GM12878 (cell line): ENCODE results near the gene CEP131. TPM values are rescaled to one million over a fixed set of nuclear protein-coding genes. Genes with fewer than 3 reads are reported as not detected.

Experiments
- BMI1 ChIP-seq: fragments of 450-650 bp; IDR thresholded peaks from 2 replicates; pipeline ENCODE4 v1.6.1; 2016; ENCODE audit warnings: mild to moderate bottlenecking, moderate library complexity, borderline replicate concordance
- MEF2A ChIP-seq: IDR thresholded peaks from 2 replicates; pipeline ENCODE4 v1.6.1; 2011; ENCODE audit warnings: low read depth, mild to moderate bottlenecking, low read length, moderate library complexity; ENCODE audit not compliant: insufficient read depth
- MXI1 ChIP-seq: fragments of 150-350 bp; IDR thresholded peaks from 2 replicates; pipeline ENCODE4 v1.6.1; 2011; ENCODE audit warnings: low read depth, mild to moderate bottlenecking, inconsistent platforms, low read length, improper control_type of control experiment
- NR2C1 ChIP-seq: fragments of 450-650 bp; IDR thresholded peaks from 2 replicates; pipeline ENCODE4 v1.6.1; 2017; ENCODE audit warnings: antibody characterized with exemption, mild to moderate bottlenecking, moderate library complexity
- RUNX3 ChIP-seq: IDR thresholded peaks from 2 replicates; pipeline ENCODE4 v1.6.1; 2012; ENCODE audit warnings: low read length, inconsistent platforms
- TAF1 ChIP-seq: IDR thresholded peaks from 2 replicates; pipeline ENCODE4 v1.6.1; 2011; ENCODE audit warnings: mild to moderate bottlenecking, low read depth, low read length, borderline replicate concordance
- ZNF24 ChIP-seq: fragments of 450-650 bp; IDR thresholded peaks from 2 replicates; pipeline ENCODE4 v1.6.1; 2017; ENCODE audit warnings: antibody characterized with exemption, mild to moderate bottlenecking
- polyA plus RNA-seq, 11 experiments: library from polyadenylated mRNA; depleted of rRNA in 4 of 11; unstranded in 6 of 11; stranded (reverse) in 5 of 11; fragments of >200 nt; fragmentation: Nextera tagmentation in 4 of 11; fragmentation: Illumina TruSeq in 1 of 11; extraction: Ambion mirVana in 4 of 11; extraction: Trizol in 1 of 11; gene quantifications; 1 replicate in 1 of 11; 2 replicates in 10 of 11; pipeline versions ENCODE4 v1.2.1 to v1.2.3, GENCODE V29; 2011 to 2016; ENCODE audit warnings: inconsistent platforms in 2 of 11, missing spikeins in 2 of 11, low read depth in 1 of 11
- total RNA-seq, 4 experiments: library from RNA; depleted of rRNA in 3 of 4; stranded (reverse); fragments of >200 nt in 3 of 4; fragmentation: Illumina TruSeq in 1 of 4; extraction: Trizol in 1 of 4; gene quantifications; 2 replicates each; pipeline versions ENCODE4 v1.2.1 to v1.2.3, GENCODE V29; 2013 to 2021
- TF ChIP-seq, protein P1 (sequence below): IDR thresholded peaks from 2 replicates; pipeline ENCODE4 v1.6.1; 2011; ENCODE audit warnings: borderline replicate concordance, low read depth, mild to moderate bottlenecking, moderate library complexity, low read length; ENCODE audit not compliant: insufficient read depth, poor library complexity, severe bottlenecking
- TF ChIP-seq, protein P2 (sequence below): IDR thresholded peaks from 2 replicates; pipeline ENCODE4 v1.6.1; 2012; ENCODE audit warnings: improper control_type of control experiment, low read depth, low read length; ENCODE audit not compliant: insufficient replicate concordance
- TF ChIP-seq, protein P3 (sequence below): IDR thresholded peaks from 2 replicates; pipeline ENCODE4 v1.6.1; 2012; ENCODE audit warnings: low read length, inconsistent platforms
- TF ChIP-seq, protein P4 (sequence below): fragments of 450-650 bp; IDR thresholded peaks from 2 replicates; pipeline ENCODE4 v1.6.1; 2016; ENCODE audit warnings: mild to moderate bottlenecking
- TF ChIP-seq, protein P5 (sequence below): fragments of 450-650 bp; IDR thresholded peaks from 2 replicates; pipeline ENCODE4 v1.6.1; 2016; ENCODE audit warnings: mild to moderate bottlenecking
- TF ChIP-seq, protein P6 (sequence below): IDR thresholded peaks from 2 replicates; pipeline ENCODE4 v1.6.1; 2011; ENCODE audit warnings: mild to moderate bottlenecking, low read depth, low read length, moderate library complexity; ENCODE audit not compliant: insufficient replicate concordance

Gene CEP131
- total and polyA plus RNA-seq, 10 of the 15 experiments (the other 5 are each of a cell fraction or from before 2014, with no cell fraction given), result 0.05 to 17.3 (median 6.7) TPM

DNA sequence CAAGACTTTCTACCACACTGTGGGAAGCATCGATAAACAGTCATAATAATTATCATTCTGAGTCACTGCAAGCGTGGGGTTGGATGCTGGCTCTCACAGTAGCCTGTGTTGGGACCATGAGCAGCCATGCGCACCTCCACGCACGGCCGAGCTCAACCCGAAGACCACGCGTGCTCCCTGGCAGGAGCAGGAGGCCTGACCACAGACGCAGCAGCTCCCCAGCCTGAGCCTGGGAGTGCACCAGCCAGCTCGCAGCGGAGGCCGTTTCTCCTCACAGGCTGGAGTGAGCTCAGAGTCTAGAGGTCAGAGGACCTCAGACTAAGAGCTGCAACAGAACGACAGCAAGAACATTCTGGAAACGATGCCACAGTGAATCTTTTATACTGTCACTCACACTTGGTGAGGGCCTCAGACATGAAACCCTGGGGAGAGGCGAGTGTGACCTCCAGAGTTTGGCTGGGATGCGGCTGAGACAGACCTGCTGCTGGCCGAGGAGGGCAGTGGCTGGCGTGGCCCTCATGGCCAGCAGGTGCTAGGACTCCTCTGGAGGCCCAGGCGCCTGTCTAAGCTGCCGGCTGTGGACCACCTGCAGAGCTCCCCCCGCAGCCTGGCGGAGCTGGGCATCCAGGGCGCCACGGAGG is 22.4 kb upstream of the CEP131 start (continued):
- TF ChIP-seq, protein P1, sequence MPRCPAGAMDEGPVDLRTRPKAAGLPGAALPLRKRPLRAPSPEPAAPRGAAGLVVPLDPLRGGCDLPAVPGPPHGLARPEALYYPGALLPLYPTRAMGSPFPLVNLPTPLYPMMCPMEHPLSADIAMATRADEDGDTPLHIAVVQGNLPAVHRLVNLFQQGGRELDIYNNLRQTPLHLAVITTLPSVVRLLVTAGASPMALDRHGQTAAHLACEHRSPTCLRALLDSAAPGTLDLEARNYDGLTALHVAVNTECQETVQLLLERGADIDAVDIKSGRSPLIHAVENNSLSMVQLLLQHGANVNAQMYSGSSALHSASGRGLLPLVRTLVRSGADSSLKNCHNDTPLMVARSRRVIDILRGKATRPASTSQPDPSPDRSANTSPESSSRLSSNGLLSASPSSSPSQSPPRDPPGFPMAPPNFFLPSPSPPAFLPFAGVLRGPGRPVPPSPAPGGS, result peak; percentile 88
- TF ChIP-seq TAF1, result no peak
- TF ChIP-seq, protein P2, sequence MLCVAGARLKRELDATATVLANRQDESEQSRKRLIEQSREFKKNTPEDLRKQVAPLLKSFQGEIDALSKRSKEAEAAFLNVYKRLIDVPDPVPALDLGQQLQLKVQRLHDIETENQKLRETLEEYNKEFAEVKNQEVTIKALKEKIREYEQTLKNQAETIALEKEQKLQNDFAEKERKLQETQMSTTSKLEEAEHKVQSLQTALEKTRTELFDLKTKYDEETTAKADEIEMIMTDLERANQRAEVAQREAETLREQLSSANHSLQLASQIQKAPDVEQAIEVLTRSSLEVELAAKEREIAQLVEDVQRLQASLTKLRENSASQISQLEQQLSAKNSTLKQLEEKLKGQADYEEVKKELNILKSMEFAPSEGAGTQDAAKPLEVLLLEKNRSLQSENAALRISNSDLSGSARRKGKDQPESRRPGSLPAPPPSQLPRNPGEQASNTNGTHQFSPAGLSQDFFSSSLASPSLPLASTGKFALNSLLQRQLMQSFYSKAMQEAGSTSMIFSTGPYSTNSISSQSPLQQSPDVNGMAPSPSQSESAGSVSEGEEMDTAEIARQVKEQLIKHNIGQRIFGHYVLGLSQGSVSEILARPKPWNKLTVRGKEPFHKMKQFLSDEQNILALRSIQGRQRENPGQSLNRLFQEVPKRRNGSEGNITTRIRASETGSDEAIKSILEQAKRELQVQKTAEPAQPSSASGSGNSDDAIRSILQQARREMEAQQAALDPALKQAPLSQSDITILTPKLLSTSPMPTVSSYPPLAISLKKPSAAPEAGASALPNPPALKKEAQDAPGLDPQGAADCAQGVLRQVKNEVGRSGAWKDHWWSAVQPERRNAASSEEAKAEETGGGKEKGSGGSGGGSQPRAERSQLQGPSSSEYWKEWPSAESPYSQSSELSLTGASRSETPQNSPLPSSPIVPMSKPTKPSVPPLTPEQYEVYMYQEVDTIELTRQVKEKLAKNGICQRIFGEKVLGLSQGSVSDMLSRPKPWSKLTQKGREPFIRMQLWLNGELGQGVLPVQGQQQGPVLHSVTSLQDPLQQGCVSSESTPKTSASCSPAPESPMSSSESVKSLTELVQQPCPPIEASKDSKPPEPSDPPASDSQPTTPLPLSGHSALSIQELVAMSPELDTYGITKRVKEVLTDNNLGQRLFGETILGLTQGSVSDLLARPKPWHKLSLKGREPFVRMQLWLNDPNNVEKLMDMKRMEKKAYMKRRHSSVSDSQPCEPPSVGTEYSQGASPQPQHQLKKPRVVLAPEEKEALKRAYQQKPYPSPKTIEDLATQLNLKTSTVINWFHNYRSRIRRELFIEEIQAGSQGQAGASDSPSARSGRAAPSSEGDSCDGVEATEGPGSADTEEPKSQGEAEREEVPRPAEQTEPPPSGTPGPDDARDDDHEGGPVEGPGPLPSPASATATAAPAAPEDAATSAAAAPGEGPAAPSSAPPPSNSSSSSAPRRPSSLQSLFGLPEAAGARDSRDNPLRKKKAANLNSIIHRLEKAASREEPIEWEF, result no peak
- no peak for TF ChIP-seq ZNF24
- TF ChIP-seq, protein P3, sequence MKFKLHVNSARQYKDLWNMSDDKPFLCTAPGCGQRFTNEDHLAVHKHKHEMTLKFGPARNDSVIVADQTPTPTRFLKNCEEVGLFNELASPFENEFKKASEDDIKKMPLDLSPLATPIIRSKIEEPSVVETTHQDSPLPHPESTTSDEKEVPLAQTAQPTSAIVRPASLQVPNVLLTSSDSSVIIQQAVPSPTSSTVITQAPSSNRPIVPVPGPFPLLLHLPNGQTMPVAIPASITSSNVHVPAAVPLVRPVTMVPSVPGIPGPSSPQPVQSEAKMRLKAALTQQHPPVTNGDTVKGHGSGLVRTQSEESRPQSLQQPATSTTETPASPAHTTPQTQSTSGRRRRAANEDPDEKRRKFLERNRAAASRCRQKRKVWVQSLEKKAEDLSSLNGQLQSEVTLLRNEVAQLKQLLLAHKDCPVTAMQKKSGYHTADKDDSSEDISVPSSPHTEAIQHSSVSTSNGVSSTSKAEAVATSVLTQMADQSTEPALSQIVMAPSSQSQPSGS, result peak; percentile 90
- TF ChIP-seq NR2C1, result no peak
- TF ChIP-seq, protein P4, sequence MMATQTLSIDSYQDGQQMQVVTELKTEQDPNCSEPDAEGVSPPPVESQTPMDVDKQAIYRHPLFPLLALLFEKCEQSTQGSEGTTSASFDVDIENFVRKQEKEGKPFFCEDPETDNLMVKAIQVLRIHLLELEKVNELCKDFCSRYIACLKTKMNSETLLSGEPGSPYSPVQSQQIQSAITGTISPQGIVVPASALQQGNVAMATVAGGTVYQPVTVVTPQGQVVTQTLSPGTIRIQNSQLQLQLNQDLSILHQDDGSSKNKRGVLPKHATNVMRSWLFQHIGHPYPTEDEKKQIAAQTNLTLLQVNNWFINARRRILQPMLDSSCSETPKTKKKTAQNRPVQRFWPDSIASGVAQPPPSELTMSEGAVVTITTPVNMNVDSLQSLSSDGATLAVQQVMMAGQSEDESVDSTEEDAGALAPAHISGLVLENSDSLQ, result peak; percentile 41; the same call in 1 of the 2 replicates
- TF ChIP-seq MXI1, result no peak
- TF ChIP-seq MEF2A, result 0 out of 2 replicates have a peak, but pooled peaks have one; percentile 13
- TF ChIP-seq, protein P5, sequence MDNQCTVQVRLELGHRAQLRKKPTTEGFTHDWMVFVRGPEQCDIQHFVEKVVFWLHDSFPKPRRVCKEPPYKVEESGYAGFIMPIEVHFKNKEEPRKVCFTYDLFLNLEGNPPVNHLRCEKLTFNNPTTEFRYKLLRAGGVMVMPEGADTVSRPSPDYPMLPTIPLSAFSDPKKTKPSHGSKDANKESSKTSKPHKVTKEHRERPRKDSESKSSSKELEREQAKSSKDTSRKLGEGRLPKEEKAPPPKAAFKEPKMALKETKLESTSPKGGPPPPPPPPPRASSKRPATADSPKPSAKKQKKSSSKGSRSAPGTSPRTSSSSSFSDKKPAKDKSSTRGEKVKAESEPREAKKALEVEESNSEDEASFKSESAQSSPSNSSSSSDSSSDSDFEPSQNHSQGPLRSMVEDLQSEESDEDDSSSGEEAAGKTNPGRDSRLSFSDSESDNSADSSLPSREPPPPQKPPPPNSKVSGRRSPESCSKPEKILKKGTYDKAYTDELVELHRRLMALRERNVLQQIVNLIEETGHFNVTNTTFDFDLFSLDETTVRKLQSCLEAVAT, result no peak
- TF ChIP-seq, protein P6, sequence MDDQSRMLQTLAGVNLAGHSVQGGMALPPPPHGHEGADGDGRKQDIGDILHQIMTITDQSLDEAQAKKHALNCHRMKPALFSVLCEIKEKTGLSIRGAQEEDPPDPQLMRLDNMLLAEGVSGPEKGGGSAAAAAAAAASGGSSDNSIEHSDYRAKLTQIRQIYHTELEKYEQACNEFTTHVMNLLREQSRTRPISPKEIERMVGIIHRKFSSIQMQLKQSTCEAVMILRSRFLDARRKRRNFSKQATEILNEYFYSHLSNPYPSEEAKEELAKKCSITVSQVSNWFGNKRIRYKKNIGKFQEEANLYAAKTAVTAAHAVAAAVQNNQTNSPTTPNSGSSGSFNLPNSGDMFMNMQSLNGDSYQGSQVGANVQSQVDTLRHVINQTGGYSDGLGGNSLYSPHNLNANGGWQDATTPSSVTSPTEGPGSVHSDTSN, result peak; percentile 13
- peak; percentile 90 for TF ChIP-seq RUNX3
- TF ChIP-seq BMI1, result no peak
